Body of pancreas (tissue), 4 donors: ENCODE measurements around the gene FAM193A. TPM values are rescaled to one million over a fixed set of nuclear protein-coding genes. Genes with fewer than 3 reads are reported as not detected.

Experiments used
- ATAC-seq: fragments of 150-250 bp; one replicate; pipeline ENCODE4 v1.9.1; 2016
- DNase-seq, 4 donors: peaks; one replicate each; pipeline ENCODE4 v3.0.0-alpha.2; 2019
- H3K27ac ChIP-seq, 4 donors: fragments of 200-600 bp; sonication (generic); 1 replicate in 3 of 4; 2 replicates in 1 of 4; pipeline versions ENCODE4 v1.5.1 to v1.6.1; 2016 to 2019; ENCODE audit warnings: mild to moderate bottlenecking in 1 of 4, mixed read lengths in 1 of 4, moderate library complexity in 1 of 4
- H3K27me3 ChIP-seq, 2 donors: fragments of 200-600 bp; sonication (generic); one replicate each; pipeline ENCODE4 v1.6.0; 2016; ENCODE audit warnings: mild to moderate bottlenecking in 1 of 2
- H3K36me3 ChIP-seq, 2 donors: fragments of 200-600 bp; sonication (generic); replicated peaks in 1 of 2; 2 replicates each; pipeline ENCODE4 v1.5.1; 2016; ENCODE audit warnings: low read depth in 2 of 2; ENCODE audit not compliant: insufficient read depth in 1 of 2
- H3K4me1 ChIP-seq: fragments of 200-600 bp; sonication (generic); one replicate; pipeline ENCODE4 v1.6.0; 2016
- H3K4me3 ChIP-seq, 2 donors: fragments of 200-600 bp; sonication (generic); 1 replicate in 1 of 2; 2 replicates in 1 of 2; pipeline ENCODE4 v1.5.1; 2016 to 2019
- H3K9me3 ChIP-seq, 3 donors: fragments of 200-600 bp; sonication (generic); 1 replicate in 2 of 3; 2 replicates in 1 of 3; pipeline ENCODE4 v1.5.1; 2016
- CTCF ChIP-seq, 7 experiments: fragments of 450-650 bp in 4 of 7; fragments of 200-600 bp in 3 of 7; sonication (generic) in 3 of 7; IDR thresholded peaks; one replicate each; pipeline ENCODE4 v1.5.1; 2016 to 2019; ENCODE audit warnings: antibody characterized with exemption in 7 of 7
- POLR2A ChIP-seq, 3 donors: fragments of 450-650 bp; IDR thresholded peaks; one replicate each; pipeline ENCODE4 v1.6.1; 2016; ENCODE audit warnings: antibody characterized with exemption in 3 of 3, mild to moderate bottlenecking in 2 of 3
- WGBS, 2 donors: methylation state at CpG; one replicate each; pipeline ENCODE4 v1.1.5; 2017; 5-methylcytosine and 5-hydroxymethylcytosine counted together
- intact Hi-C: fragments of 100-400 bp; cut with DNase I; formaldehyde crosslinking; loops from one replicate; pipeline ENCODE4 v1.15.1; 2023
- total RNA-seq, 2 donors: library from RNA; depleted of rRNA; stranded (reverse); fragments of >200 nt; gene quantifications; one replicate each; pipeline ENCODE4 v1.1.0, GENCODE V29; 2016

Gene FAM193A
- total RNA-seq, 2 donors from 2014 or later, result 14.8 to 22.7 TPM

GRCh38 chr4:2651546-2651945, 115.1 kb downstream of the FAM193A start:
- intact Hi-C loops, result no loop called here
- DNase-seq (no peak), ATAC-seq (no peak)
- H3K27ac ChIP-seq, result no peak overlapping the region
- no peaks in the 10 kb centered on the region for H3K4me1 ChIP-seq
- no peaks in the 10 kb centered on the region for H3K9me3 ChIP-seq
- H3K36me3 ChIP-seq, result peaks cover 0 to 13% of the 10 kb centered on the region in 2 donors
- no peaks in the 10 kb centered on the region for H3K27me3 ChIP-seq
- no peak for TF ChIP-seq POLR2A (IDR thresholded peaks at IDR 0.05)
- TF ChIP-seq CTCF (IDR thresholded peaks at IDR 0.05), result no peak
- no peak overlapping the region for H3K4me3 ChIP-seq
- 82 to 87% methylated on average over 10 of the region's 10 CpGs for WGBS, 2 donors

- WGBS, 2 donors, result 85 to 91% methylated on average over 2 of the region's 2 CpGs
- no peak for ATAC-seq
- no peak for TF ChIP-seq POLR2A (IDR thresholded peaks at IDR 0.05)
- TF ChIP-seq CTCF (IDR thresholded peaks at IDR 0.05), result no peak
- no peak for DNase-seq
- Histone ChIP-seq H3K4me3 (no peak overlapping the region), H3K4me1 (no peaks in the 10 kb centered on the region), H3K36me3 (peaks cover 0 to 11% of the 10 kb centered on the region in 2 donors), H3K9me3 (no peaks in the 10 kb centered on the region), H3K27me3 (no peaks in the 10 kb centered on the region), H3K27ac (no peak overlapping the region)
- intact Hi-C loops, result no loop called here
Observed at GRCh38 chr4:2651998-2652397, 115.6 kb downstream of the FAM193A start.

- no peaks in the 10 kb centered on the region for H3K9me3 ChIP-seq
- H3K27ac ChIP-seq, result no peak overlapping the region
- no peaks in the 10 kb centered on the region for H3K4me1 ChIP-seq
- intact Hi-C loops, result no loop called here
- no peak for TF ChIP-seq POLR2A (IDR thresholded peaks at IDR 0.05)
- no peak for TF ChIP-seq CTCF (IDR thresholded peaks at IDR 0.05)
- no peaks in the 10 kb centered on the region for H3K27me3 ChIP-seq
- H3K36me3 ChIP-seq, result peaks cover 0 to 10% of the 10 kb centered on the region in 2 donors
- ATAC-seq, result no peak
- no peak for DNase-seq
- WGBS, 2 donors, result 85 to 86% methylated on average over 14 of the region's 14 CpGs
- H3K4me3 ChIP-seq, result no peak overlapping the region
Observed at GRCh38 chr4:2652415-2653160, 116.1 kb downstream of the FAM193A start.

- DNase-seq, result peak in 1 of 4 donors; percentile 8
- Histone ChIP-seq H3K27ac (no peak overlapping the region), H3K27me3 (no peaks in the 10 kb centered on the region), H3K4me3 (no peak overlapping the region), H3K9me3 (no peaks in the 10 kb centered on the region), H3K36me3 (peaks cover 0 to 6% of the 10 kb centered on the region in 2 donors), H3K4me1 (no peaks in the 10 kb centered on the region)
- intact Hi-C loops, result no loop called here
- TF ChIP-seq POLR2A (IDR thresholded peaks at IDR 0.05) (no peak), CTCF (IDR thresholded peaks at IDR 0.05) (no peak)
- 68 to 74% methylated on average over 8 of the region's 8 CpGs for WGBS, 2 donors
- no peak for ATAC-seq
Observed at GRCh38 chr4:2660596-2661211, 124.3 kb downstream of the FAM193A start.
